WERI-Rb-1 (cell line): ENCODE measurements around the gene TIMM13.

Experiments
- DNase-seq: peaks from one replicate; pipeline ENCODE4 v3.0.0-alpha.2; 2020
- H3K27ac ChIP-seq: fragments of 250-450 bp; sonication (Bioruptor Pico); 2 replicates; pipeline ENCODE4 v1.5.1; 2020; ENCODE audit warnings: mild to moderate bottlenecking, moderate library complexity
- H3K27me3 ChIP-seq: fragments of 250-450 bp; sonication (Bioruptor Pico); 2 replicates; pipeline ENCODE4 v1.5.1; 2021; ENCODE audit warnings: mild to moderate bottlenecking, low read depth, moderate library complexity; ENCODE audit not compliant: insufficient read depth, severe bottlenecking
- H3K36me3 ChIP-seq: fragments of 250-450 bp; sonication (Bioruptor Pico); 2 replicates; pipeline ENCODE4 v1.5.1; 2020; ENCODE audit warnings: mild to moderate bottlenecking, moderate library complexity
- H3K4me3 ChIP-seq: 2 replicates; pipeline ENCODE4 v1.5.1; 2011; ENCODE audit warnings: low read depth, mild to moderate bottlenecking, control low read depth, low read length
- H3K9me3 ChIP-seq: fragments of 250-450 bp; sonication (Bioruptor Pico); 2 replicates; pipeline ENCODE4 v1.5.1; 2021; ENCODE audit warnings: mild to moderate bottlenecking, moderate library complexity; ENCODE audit not compliant: severe bottlenecking
- TF ChIP-seq, protein P1 (sequence below): IDR thresholded peaks from 2 replicates; pipeline ENCODE4 v1.5.1; 2011; ENCODE audit warnings: low read depth, mild to moderate bottlenecking, control low read depth, inconsistent platforms, low read length

The TIMM13 gene

GRCh38 chr19:2415973-2416319, 11.4 kb downstream of the TIMM13 start:
- Histone ChIP-seq H3K9me3 (no peaks in the 10 kb centered on the region), H3K27ac (no peak overlapping the region), H3K27me3 (no peaks in the 10 kb centered on the region), H3K4me3 (no peak overlapping the region), H3K36me3 (no peaks in the 10 kb centered on the region)
- no peak for DNase-seq
- TF ChIP-seq, protein P1, sequence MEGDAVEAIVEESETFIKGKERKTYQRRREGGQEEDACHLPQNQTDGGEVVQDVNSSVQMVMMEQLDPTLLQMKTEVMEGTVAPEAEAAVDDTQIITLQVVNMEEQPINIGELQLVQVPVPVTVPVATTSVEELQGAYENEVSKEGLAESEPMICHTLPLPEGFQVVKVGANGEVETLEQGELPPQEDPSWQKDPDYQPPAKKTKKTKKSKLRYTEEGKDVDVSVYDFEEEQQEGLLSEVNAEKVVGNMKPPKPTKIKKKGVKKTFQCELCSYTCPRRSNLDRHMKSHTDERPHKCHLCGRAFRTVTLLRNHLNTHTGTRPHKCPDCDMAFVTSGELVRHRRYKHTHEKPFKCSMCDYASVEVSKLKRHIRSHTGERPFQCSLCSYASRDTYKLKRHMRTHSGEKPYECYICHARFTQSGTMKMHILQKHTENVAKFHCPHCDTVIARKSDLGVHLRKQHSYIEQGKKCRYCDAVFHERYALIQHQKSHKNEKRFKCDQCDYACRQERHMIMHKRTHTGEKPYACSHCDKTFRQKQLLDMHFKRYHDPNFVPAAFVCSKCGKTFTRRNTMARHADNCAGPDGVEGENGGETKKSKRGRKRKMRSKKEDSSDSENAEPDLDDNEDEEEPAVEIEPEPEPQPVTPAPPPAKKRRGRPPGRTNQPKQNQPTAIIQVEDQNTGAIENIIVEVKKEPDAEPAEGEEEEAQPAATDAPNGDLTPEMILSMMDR = no peak

DNA sequence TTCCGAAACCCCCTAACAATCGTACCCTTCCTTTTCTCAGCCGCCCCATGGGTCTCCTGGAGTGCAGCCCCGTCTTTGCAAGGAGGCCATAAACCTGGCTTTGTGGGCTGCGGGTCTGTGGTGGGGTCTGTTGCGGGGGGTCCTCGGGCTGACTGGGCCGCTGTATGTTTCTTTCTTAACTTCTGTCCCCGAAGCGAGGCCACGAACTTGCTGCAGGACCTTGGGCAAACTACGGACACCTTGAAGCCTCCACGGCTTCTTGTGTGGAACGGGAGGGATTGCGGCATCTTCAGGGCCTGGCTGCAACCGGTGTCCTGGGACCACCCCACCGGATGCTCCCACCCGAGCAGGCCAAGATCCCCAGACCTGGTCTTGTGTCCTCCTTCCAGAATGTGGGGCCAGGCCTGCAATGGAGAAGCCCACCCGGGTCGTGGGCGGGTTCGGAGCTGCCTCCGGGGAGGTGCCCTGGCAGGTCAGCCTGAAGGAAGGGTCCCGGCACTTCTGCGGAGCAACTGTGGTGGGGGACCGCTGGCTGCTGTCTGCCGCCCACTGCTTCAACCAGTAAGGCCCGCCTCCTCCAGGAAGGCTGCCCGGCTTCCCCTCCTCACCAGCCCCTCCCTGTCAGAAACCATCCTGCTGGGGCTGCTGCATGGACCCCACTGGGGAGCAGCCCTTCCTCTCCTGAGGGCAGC, 12.0 kb downstream of the TIMM13 start:
- TF ChIP-seq, protein P1 = no peak
- H3K9me3 ChIP-seq = no peaks in the 10 kb centered on the region
- H3K27me3 ChIP-seq = no peaks in the 10 kb centered on the region
- H3K4me3 ChIP-seq = no peak overlapping the region
- H3K36me3 ChIP-seq = no peaks in the 10 kb centered on the region
- no peak overlapping the region for H3K27ac ChIP-seq
- no peak for DNase-seq

- no peak for DNase-seq
- Histone ChIP-seq H3K27me3 (no peaks in the 10 kb centered on the region), H3K36me3 (no peaks in the 10 kb centered on the region), H3K4me3 (no peak overlapping the region), H3K9me3 (peaks cover 3% of the 10 kb centered on the region), H3K27ac (no peak overlapping the region)
- TF ChIP-seq, protein P1 = no peak
These were observed 13.8 kb downstream of the TIMM13 start for GRCh38 chr19:2413629-2414028.

- DNase-seq = no peak
- no peak overlapping the region for H3K4me3 ChIP-seq
- H3K36me3 ChIP-seq = no peaks in the 10 kb centered on the region
- TF ChIP-seq, protein P1 = no peak
- no peaks in the 10 kb centered on the region for H3K27me3 ChIP-seq
- H3K27ac ChIP-seq = no peak overlapping the region
- peaks cover 3% of the 10 kb centered on the region for H3K9me3 ChIP-seq
These were observed 14.2 kb downstream of the TIMM13 start for GRCh38 chr19:2413159-2413558.

GRCh38 chr19:2412449-2412848, 14.9 kb downstream of the TIMM13 start:
- Histone ChIP-seq H3K27me3 (no peaks in the 10 kb centered on the region), H3K4me3 (no peak overlapping the region), H3K27ac (no peak overlapping the region), H3K36me3 (no peaks in the 10 kb centered on the region), H3K9me3 (peaks cover 3% of the 10 kb centered on the region)
- DNase-seq = no peak
- TF ChIP-seq, protein P1 = no peak

- Histone ChIP-seq H3K27ac (no peak overlapping the region), H3K4me3 (no peak overlapping the region), H3K9me3 (peaks cover 3% of the 10 kb centered on the region), H3K36me3 (no peaks in the 10 kb centered on the region), H3K27me3 (no peaks in the 10 kb centered on the region)
- no peak for DNase-seq
- TF ChIP-seq, protein P1 = no peak
These were observed 15.7 kb downstream of the TIMM13 start for GRCh38 chr19:2411709-2412108.
